Neural cell (in vitro differentiated cells): ENCODE results near the gene C8A.

Experiments
- CTCF ChIP-seq: fragments of 450-650 bp; IDR thresholded peaks from 2 replicates; pipeline ENCODE4 v1.5.1; 2014; ENCODE audit warnings: antibody characterized with exemption, mild to moderate bottlenecking, moderate library complexity; ENCODE audit not compliant: poor library complexity, severe bottlenecking
- EP300 ChIP-seq: fragments of 450-650 bp; conservative IDR thresholded peaks from 2 replicates; pipeline ENCODE4 v1.6.1; 2014; ENCODE audit warnings: antibody characterized with exemption, mild to moderate bottlenecking, moderate library complexity; ENCODE audit not compliant: poor library complexity, severe bottlenecking
- EZH2 ChIP-seq: fragments of 200-600, 300-800 bp; shearing (Covaris generic), sonication (generic); IDR thresholded peaks from 2 replicates; pipeline ENCODE4 v1.6.1; 2014; ENCODE audit warnings: antibody characterized with exemption, low read length, borderline replicate concordance, mild to moderate bottlenecking; ENCODE audit not compliant: insufficient read depth, poor library complexity, severe bottlenecking
- MXI1 ChIP-seq: fragments of 450-650 bp; conservative IDR thresholded peaks from 2 replicates; pipeline ENCODE4 v1.6.1; 2014; ENCODE audit warnings: antibody characterized with exemption, mild to moderate bottlenecking; ENCODE audit not compliant: poor library complexity, severe bottlenecking
- POLR2AphosphoS5 ChIP-seq: IDR thresholded peaks from 2 replicates; pipeline ENCODE4 v1.6.1; 2012
- REST ChIP-seq: IDR thresholded peaks from 2 replicates; pipeline ENCODE4 v1.6.1; 2012; ENCODE audit warnings: borderline replicate concordance
- SMC3 ChIP-seq: fragments of 450-650 bp; conservative IDR thresholded peaks from 2 replicates; pipeline ENCODE4 v1.6.1; 2014; ENCODE audit warnings: antibody characterized with exemption, mild to moderate bottlenecking, moderate library complexity; ENCODE audit not compliant: poor library complexity
- TAF1 ChIP-seq: IDR thresholded peaks from 2 replicates; pipeline ENCODE4 v1.6.1; 2012; ENCODE audit warnings: low read depth

- no peak for TF ChIP-seq EZH2
- TF ChIP-seq CTCF: no peak
- no peak for TF ChIP-seq REST
- TF ChIP-seq POLR2AphosphoS5: no peak
- TF ChIP-seq TAF1: no peak
- TF ChIP-seq SMC3: no peak
- TF ChIP-seq EP300: no peak
- no peak for TF ChIP-seq MXI1
These were observed 68.6 kb downstream of the C8A start for GRCh38 chr1:56923201-56923600.
